ENCODE results near the gene FDX2.

GRCh38 chr19:10291554-10292205, 24.1 kb downstream of the FDX2 start:
- no peak for TF ChIP-seq POLR2A (IDR thresholded peaks at IDR 0.05; ENCODE audit: control extremely low read depth in 1 of 2, low read depth in 2 of 2, low read length in 2 of 2)
- no peak for TF ChIP-seq GABPA (IDR thresholded peaks at IDR 0.05; ENCODE audit: borderline replicate concordance, insufficient read depth, low read length)
- TF ChIP-seq SUZ12 (IDR thresholded peaks at IDR 0.05; ENCODE audit: low read length) = peak; percentile 81; the same call in 1 of the 2 replicates
- TF ChIP-seq CEBPB (IDR thresholded peaks at IDR 0.05; ENCODE audit: low read depth, low read length) = no peak
- TF ChIP-seq FOSL1 (IDR thresholded peaks at IDR 0.05; ENCODE audit: insufficient read depth, low read depth, low read length) = no peak
- TF ChIP-seq CTCF (IDR thresholded peaks at IDR 0.05; ENCODE audit: control extremely low read depth in 1 of 3, insufficient read depth in 1 of 3, low read depth in 1 of 3, low read length in 3 of 3) = no peak
- no peak for TF ChIP-seq ATF2 (IDR thresholded peaks at IDR 0.05; ENCODE audit: low read length)
- TF ChIP-seq POLR2AphosphoS5 (IDR thresholded peaks at IDR 0.05; ENCODE audit: low read depth, low read length) = no peak
- TF ChIP-seq, protein P1, sequence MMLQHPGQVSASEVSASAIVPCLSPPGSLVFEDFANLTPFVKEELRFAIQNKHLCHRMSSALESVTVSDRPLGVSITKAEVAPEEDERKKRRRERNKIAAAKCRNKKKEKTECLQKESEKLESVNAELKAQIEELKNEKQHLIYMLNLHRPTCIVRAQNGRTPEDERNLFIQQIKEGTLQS (IDR thresholded peaks at IDR 0.05; ENCODE audit: insufficient read depth, low read depth, low read length) = no peak
- TF ChIP-seq EZH2 (IDR thresholded peaks at IDR 0.05; ENCODE audit: low read depth, low read length, severe bottlenecking) = peak; percentile 69
